IMR-90 (cell line): ENCODE results near the gene LYPD3. TPM values are rescaled to one million over a fixed set of nuclear protein-coding genes. Genes with fewer than 3 reads are reported as not detected.

Experiments used
- ATAC-seq: fragments of 200-7000 bp; cut with Tn5 transposase; 2 replicates; pipeline ENCODE4 v1.9.1; 2020; ENCODE audit warnings: low read depth, mild to moderate bottlenecking, moderate library complexity
- BruUV-seq: library from RNA; stranded (reverse); fragments of 400-500 nt; replicated peaks from 2 replicates; lab custom pipeline; 2021; lab: Mats Ljungman, UMichigan
- CTCF ChIA-PET: fragments of 300-600 bp; formaldehyde crosslinking; extraction: SDS; loops from one replicate; lab custom pipeline; 2021; ENCODE audit warnings: antibody characterized with exemption; lab: Yijun Ruan, JAX
- POLR2A ChIA-PET: fragments of 300-600 bp; sonication (Branson Sonifier 250); formaldehyde crosslinking; loops from one replicate; lab custom pipeline; 2022; ENCODE audit warnings: antibody characterized with exemption; ENCODE audit not compliant: unreplicated experiment; lab: Charles Lee
- DNase-seq: peaks from one replicate; pipeline ENCODE4 v3.0.0; 2013
- H2AFZ ChIP-seq: replicated peaks from 2 replicates; pipeline ENCODE3; 2013; ENCODE audit warnings: low read length, mild to moderate bottlenecking; ENCODE audit not compliant: poor library complexity
- H2AK5ac ChIP-seq: 2 replicates; pipeline ENCODE4 v1.6.1; 2013; ENCODE audit warnings: low read depth, low read length, inconsistent platforms
- H2AK9ac ChIP-seq: replicated peaks from 2 replicates; pipeline ENCODE3; 2013; ENCODE audit warnings: mild to moderate bottlenecking, low read depth, low read length, moderate library complexity; ENCODE audit not compliant: poor library complexity
- H2BK120ac ChIP-seq: 2 replicates; pipeline ENCODE4 v1.6.1; 2013; ENCODE audit warnings: low read depth, low read length, inconsistent platforms
- H2BK15ac ChIP-seq: 3 replicates; pipeline ENCODE4 v1.6.1; 2013; ENCODE audit warnings: low read depth, low read length, inconsistent platforms
- H2BK20ac ChIP-seq: 2 replicates; pipeline ENCODE4 v1.6.1; 2013; ENCODE audit warnings: low read depth, mild to moderate bottlenecking, inconsistent platforms, low read length, moderate library complexity
- H2BK5ac ChIP-seq: 2 replicates; pipeline ENCODE4 v1.6.1; 2013; ENCODE audit warnings: mild to moderate bottlenecking, low read depth, low read length, inconsistent platforms; ENCODE audit not compliant: poor library complexity, severe bottlenecking
- H3K14ac ChIP-seq: replicated peaks from 2 replicates; pipeline ENCODE4 v1.6.1; 2013; ENCODE audit warnings: low read depth, low read length, inconsistent platforms
- H3K18ac ChIP-seq: 2 replicates; pipeline ENCODE4 v1.6.1; 2013; ENCODE audit warnings: low read depth, low read length, control low read depth
- H3K23ac ChIP-seq: 2 replicates; pipeline ENCODE4 v1.6.1; 2013; ENCODE audit warnings: low read depth, low read length, inconsistent platforms
- H3K27ac ChIP-seq: 2 replicates; pipeline ENCODE4 v1.5.1; 2013; ENCODE audit warnings: mild to moderate bottlenecking, control low read depth, low read length; ENCODE audit not compliant: insufficient read depth
- H3K27me3 ChIP-seq: 2 replicates; pipeline ENCODE4 v1.6.1; 2013; ENCODE audit warnings: low read length; ENCODE audit not compliant: control insufficient read depth, insufficient read depth
- H3K36me3 ChIP-seq: 2 replicates; pipeline ENCODE4 v1.6.1; 2013; ENCODE audit warnings: low read length, mixed read lengths; ENCODE audit not compliant: control insufficient read depth, insufficient read depth
- H3K4ac ChIP-seq: 2 replicates; pipeline ENCODE4 v1.6.1; 2013; ENCODE audit warnings: low read depth, low read length, inconsistent platforms
- H3K4me1 ChIP-seq: 2 replicates; pipeline ENCODE4 v1.6.1; 2013; ENCODE audit warnings: low read length, mixed read lengths; ENCODE audit not compliant: control insufficient read depth, insufficient read depth
- H3K4me2 ChIP-seq: 2 replicates; pipeline ENCODE4 v1.6.1; 2013; ENCODE audit warnings: low read depth, mild to moderate bottlenecking, control low read depth, low read length, moderate library complexity
- H3K4me3 ChIP-seq: 2 replicates; pipeline ENCODE4 v1.5.1; 2013; ENCODE audit warnings: low read depth, mild to moderate bottlenecking, control low read depth, low read length, moderate library complexity; ENCODE audit not compliant: insufficient read depth
- H3K56ac ChIP-seq: 2 replicates; pipeline ENCODE4 v1.6.1; 2013; ENCODE audit warnings: low read length, inconsistent platforms; ENCODE audit not compliant: insufficient read depth; ENCODE audit errors: extremely low read depth
- H3K79me1 ChIP-seq, 2 experiments: 2 replicates each; pipeline ENCODE4 v1.6.1; 2013; ENCODE audit warnings: low read length in 2 of 2, inconsistent platforms in 1 of 2, low read depth in 1 of 2
- H3K9ac ChIP-seq: 2 replicates; pipeline ENCODE4 v1.6.1; 2013; ENCODE audit warnings: low read depth, low read length, control low read depth
- H3K9me1 ChIP-seq: 2 replicates; pipeline ENCODE4 v1.6.1; 2013; ENCODE audit warnings: low read length, inconsistent platforms; ENCODE audit not compliant: insufficient read depth
- H3K9me3 ChIP-seq: 2 replicates; pipeline ENCODE4 v1.6.1; 2013; ENCODE audit warnings: low read length; ENCODE audit not compliant: control insufficient read depth, insufficient read depth
- H4K20me1 ChIP-seq: 2 replicates; pipeline ENCODE4 v1.6.1; 2013; ENCODE audit warnings: low read length, inconsistent platforms; ENCODE audit not compliant: insufficient read depth
- H4K5ac ChIP-seq: 2 replicates; pipeline ENCODE4 v1.6.1; 2013; ENCODE audit warnings: mild to moderate bottlenecking, low read depth, low read length, control low read depth
- H4K8ac ChIP-seq, 2 experiments: 2 replicates each; pipeline ENCODE4 v1.6.1; 2013; ENCODE audit warnings: low read depth in 2 of 2, low read length in 2 of 2, control low read depth in 1 of 2, inconsistent platforms in 1 of 2
- H4K91ac ChIP-seq: 2 replicates; pipeline ENCODE4 v1.6.1; 2013; ENCODE audit warnings: low read depth, low read length, inconsistent platforms; ENCODE audit not compliant: insufficient read depth
- MAZ ChIP-seq: IDR thresholded peaks from 2 replicates; pipeline ENCODE4 v1.6.1; 2012; ENCODE audit warnings: low read depth, mild to moderate bottlenecking, low read length, improper control_type of control experiment, moderate library complexity, borderline replicate concordance
- WGBS, 2 experiments: methylation state at CpG; one replicate each; pipeline versions ENCODE4 v1.1.5 to v1.1.7; 2013; ENCODE audit warnings: missing lambda C conversion rate in 2 of 2; ENCODE audit not compliant: insufficient read length in 1 of 2; ENCODE audit errors: extremely low coverage in 2 of 2; 5-methylcytosine and 5-hydroxymethylcytosine counted together
- dilution Hi-C: fragments of 300-500 bp; cut with HindIII; formaldehyde crosslinking; loops from one replicate; pipeline ENCODE4 v1.14.3; 2018; ENCODE audit warnings: low sequenced_read_pairs; ENCODE audit not compliant: unreplicated experiment
- in situ Hi-C: fragments of 300-500 bp; cut with MboI; formaldehyde crosslinking; loops from 3 replicates; pipeline ENCODE4 v1.14.3; 2019; ENCODE audit warnings: low sequenced_read_pairs, inconsistent platforms, mixed read lengths
- intact Hi-C: fragments of 100-400 bp; cut with micrococcal nuclease; formaldehyde crosslinking; loops from 2 replicates; pipeline ENCODE4 v1.10.0; 2022
- polyA plus RNA-seq, 3 experiments: library from polyadenylated mRNA; depleted of rRNA; stranded (reverse); fragments of >200 nt; gene quantifications; 2 replicates each; pipeline ENCODE4 v1.2.3, GENCODE V29; 2012; ENCODE audit warnings: low replicate concordance in 1 of 3
- total RNA-seq: library from RNA; depleted of rRNA; stranded (reverse); fragments of >200 nt; gene quantifications from 2 replicates; pipeline ENCODE4 v1.2.3, GENCODE V29; 2012
- TF ChIP-seq, protein P1 (sequence below): fragments of 150-350 bp; IDR thresholded peaks from 2 replicates; pipeline ENCODE4 v1.6.1; 2016; ENCODE audit warnings: low read depth, mild to moderate bottlenecking, low read length, moderate library complexity, borderline replicate concordance

The LYPD3 gene
- total and polyA plus RNA-seq, 2 of the 4 experiments (the other 2 are of a cell fraction): 0.18 to 1.1 TPM

DNA sequence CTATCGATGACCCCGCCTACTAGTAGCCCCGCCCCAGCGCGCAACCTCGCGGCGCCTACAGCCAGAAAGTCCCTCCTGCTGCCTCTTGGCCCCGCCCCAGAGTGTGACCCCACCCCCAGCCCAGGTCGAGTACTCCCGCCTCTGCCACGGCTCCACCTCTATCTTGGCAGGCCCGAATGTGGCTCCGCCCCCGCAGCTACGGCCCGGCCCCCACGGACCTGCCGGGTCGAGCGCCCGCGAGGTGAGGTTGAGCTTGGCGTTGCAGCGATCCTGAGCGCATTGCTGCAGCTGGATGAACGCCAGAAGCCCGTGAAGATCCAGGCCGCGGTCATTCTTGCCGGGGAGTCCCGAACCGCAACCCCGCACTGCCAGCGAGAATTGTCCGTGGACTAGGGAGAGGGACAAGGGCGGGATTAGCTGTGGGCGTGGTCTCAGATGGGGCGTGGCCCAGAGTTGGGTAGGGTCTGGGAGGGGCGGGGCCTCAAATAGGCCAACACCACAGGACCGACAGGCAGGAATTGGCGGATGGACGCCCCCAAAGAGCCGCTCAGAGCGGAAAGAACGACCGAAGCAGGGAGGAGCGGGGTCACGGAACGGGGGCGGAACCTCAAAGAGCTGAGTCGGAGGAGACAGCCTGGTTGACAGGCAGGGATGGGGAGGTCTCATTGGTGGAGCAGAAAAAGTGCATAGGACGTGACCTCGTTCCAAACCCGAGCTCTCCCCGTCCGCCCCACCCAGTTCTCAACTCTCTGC is 1.9 kb downstream of the LYPD3 start:
- Histone ChIP-seq H2BK120ac (peak overlapping the region; percentile 28), H3K4me3 (peak overlapping the region; percentile 80), H4K20me1 (no peaks in the 10 kb centered on the region), H3K9me1 (peaks cover 10% of the 10 kb centered on the region), H4K8ac (peak overlapping the region; percentile 44 to 62; a peak in 3 of 4 replicates), H3K27ac (peak overlapping the region; percentile 33), H3K36me3 (no peaks in the 10 kb centered on the region), H2BK5ac (no peak overlapping the region), H2AFZ (peak overlapping the region; percentile 96), H4K91ac (0 out of 2 replicates have a peak overlapping the region, but pooled peaks have one; percentile 16), H3K79me1 (no peaks in the 10 kb centered on the region), H3K9me3 (no peaks in the 10 kb centered on the region), H3K4me1 (peaks cover 14% of the 10 kb centered on the region), H3K4ac (peak overlapping the region; percentile 38), H3K4me2 (peak overlapping the region; percentile 80), H3K27me3 (0 out of 2 replicates have a peak, but pooled peaks cover 2% of the 10 kb centered on the region), H2AK9ac (peak overlapping the region; percentile 71), H2BK20ac (peak overlapping the region; percentile 24; the same call in 1 of the 2 replicates), H3K14ac (peak overlapping the region; percentile 20), H3K9ac (peak overlapping the region; percentile 54), H4K5ac (peak overlapping the region; percentile 4; the same call in 1 of the 2 replicates), H2BK15ac (peak overlapping the region; percentile 8; the same call in 1 of the 3 replicates), H3K56ac (no peak overlapping the region), H2AK5ac (peak overlapping the region; percentile 15; the same call in 1 of the 2 replicates), H3K18ac (peak overlapping the region; percentile 12; the same call in 1 of the 2 replicates), H3K23ac (no peak overlapping the region)
- ChIA-PET POLR2A (no interaction called here), CTCF (interaction anchor here (0.9 to 1.2 kb wide), 2 partner anchors 17 to 56 kb away, joined by 3 to 4 read pairs; no protein-coding TSS in a partner anchor)
- DNase-seq (peak; percentile 79), ATAC-seq (peak; percentile 93)
- WGBS, 2 experiments: 1% methylated on average over 34 of the region's 57 CpGs; no CpG with 5 or more reads in 1 of the 2 experiments
- TF ChIP-seq MAZ: peak; percentile 11; the same call in 1 of the 2 replicates
- TF ChIP-seq, protein P1, sequence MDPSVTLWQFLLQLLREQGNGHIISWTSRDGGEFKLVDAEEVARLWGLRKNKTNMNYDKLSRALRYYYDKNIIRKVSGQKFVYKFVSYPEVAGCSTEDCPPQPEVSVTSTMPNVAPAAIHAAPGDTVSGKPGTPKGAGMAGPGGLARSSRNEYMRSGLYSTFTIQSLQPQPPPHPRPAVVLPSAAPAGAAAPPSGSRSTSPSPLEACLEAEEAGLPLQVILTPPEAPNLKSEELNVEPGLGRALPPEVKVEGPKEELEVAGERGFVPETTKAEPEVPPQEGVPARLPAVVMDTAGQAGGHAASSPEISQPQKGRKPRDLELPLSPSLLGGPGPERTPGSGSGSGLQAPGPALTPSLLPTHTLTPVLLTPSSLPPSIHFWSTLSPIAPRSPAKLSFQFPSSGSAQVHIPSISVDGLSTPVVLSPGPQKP: no peak
- in situ Hi-C loops: no loop called here
- no TSS peak for BruUV-seq
- dilution Hi-C loops: no loop called here
- intact Hi-C loops: no loop called here
